Measurements from ENCODE around the gene DCTN3. TPM values are rescaled to one million over a fixed set of nuclear protein-coding genes. Genes with fewer than 3 reads are reported as not detected.

DCTN3 gene
- total RNA-seq, 1 donor from 2014 or later: 72.2 TPM

DNA sequence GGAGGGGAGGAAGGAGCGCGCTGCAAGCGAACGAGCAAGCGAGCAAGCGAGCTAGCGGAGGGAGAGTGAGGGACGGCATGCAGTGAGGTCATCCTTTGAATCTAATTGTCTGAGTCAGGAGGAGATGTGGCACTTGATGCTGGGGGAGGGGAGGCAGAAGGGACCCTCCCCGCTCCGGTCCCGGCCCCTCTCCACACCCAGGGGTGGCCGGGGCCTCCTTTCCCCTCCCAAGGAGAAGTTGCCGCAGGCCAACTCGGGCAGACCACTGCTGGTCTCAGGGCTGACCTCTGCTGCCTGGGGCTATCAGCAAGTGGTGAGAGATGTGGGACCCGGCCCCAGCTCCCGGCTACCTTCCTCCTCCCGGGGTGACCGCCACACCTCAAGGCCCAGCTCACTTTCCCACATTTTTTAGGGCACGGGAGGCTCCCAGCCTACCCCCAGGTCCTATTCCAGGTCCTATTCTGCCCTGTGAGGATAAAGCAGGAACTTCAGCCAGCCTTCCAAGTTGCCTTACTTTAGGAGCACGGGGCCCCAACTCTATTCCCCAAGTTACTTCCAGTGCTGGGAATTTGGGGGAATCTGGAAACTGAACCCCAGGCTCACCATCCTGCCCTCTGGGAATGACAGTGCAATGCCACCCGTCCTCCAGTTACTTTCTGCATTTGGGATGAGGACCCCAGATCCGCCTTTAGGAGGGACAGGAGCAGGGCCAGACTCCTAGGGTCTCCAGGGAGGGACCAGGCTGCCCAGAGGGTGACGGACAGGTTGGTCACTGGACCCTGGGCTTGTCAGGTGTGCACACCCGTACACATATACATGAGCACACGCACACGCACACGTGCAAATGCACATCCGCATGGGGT is 41.8 kb downstream of the DCTN3 start:
- H3K27ac ChIP-seq: no peak overlapping the region
- TF ChIP-seq, protein P1, sequence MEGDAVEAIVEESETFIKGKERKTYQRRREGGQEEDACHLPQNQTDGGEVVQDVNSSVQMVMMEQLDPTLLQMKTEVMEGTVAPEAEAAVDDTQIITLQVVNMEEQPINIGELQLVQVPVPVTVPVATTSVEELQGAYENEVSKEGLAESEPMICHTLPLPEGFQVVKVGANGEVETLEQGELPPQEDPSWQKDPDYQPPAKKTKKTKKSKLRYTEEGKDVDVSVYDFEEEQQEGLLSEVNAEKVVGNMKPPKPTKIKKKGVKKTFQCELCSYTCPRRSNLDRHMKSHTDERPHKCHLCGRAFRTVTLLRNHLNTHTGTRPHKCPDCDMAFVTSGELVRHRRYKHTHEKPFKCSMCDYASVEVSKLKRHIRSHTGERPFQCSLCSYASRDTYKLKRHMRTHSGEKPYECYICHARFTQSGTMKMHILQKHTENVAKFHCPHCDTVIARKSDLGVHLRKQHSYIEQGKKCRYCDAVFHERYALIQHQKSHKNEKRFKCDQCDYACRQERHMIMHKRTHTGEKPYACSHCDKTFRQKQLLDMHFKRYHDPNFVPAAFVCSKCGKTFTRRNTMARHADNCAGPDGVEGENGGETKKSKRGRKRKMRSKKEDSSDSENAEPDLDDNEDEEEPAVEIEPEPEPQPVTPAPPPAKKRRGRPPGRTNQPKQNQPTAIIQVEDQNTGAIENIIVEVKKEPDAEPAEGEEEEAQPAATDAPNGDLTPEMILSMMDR (IDR thresholded peaks at IDR 0.05): no peak
- peaks cover 72% of the 10 kb centered on the region for H3K27me3 ChIP-seq (ENCODE audit: low read depth)
- no peaks in the 10 kb centered on the region for H3K9me3 ChIP-seq
- DNase-seq (no peak), ATAC-seq (no peak)
- peak overlapping the region; percentile 34 for H3K4me3 ChIP-seq
- intact Hi-C loops (cut with DNase I): no loop called here
- peaks cover 11% of the 10 kb centered on the region for H3K4me1 ChIP-seq
- H3K36me3 ChIP-seq: no peaks in the 10 kb centered on the region

DNA sequence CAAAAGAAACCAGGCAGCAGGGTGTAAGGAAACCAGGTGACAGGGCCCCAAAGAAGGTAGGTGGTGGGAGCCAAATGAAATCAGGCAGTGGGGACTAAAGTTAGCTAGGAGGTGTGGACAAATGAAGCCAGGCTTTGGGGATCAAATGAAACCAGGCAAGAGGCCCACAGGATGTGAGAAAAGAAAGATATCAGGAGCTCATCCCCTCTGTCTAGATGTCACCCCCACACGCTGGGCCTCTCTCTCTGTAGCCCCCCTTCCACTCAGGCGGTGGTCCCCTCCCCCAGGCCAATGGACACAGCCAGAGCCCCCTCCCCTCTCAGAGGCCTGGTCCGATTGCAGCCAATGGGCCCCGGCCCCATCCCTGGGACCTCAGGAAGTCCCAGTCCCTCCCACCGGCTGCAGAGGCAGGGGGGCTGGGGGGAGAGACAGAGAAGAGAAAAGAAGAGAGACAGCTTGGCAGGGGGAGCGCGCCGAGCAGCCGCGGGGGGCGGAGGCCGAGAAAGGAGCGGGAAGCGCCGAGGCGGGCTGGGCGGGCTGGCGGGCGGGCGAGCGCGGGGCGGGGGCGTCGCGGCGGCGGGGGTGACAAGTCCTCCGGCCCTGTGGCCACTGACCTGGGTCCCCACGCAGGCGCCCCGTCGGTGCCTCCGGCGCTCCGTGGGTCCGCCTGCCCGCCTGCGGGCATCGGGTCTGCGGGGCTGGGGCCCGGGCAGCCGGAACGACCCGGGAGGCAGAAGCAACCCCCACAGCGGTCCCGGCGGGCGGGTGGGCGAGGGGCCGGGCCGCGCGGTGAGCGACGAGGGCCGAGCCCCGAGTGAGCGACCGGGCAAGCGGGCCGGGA is 42.7 kb downstream of the DCTN3 start:
- peak overlapping the region; percentile 34 for H3K4me3 ChIP-seq
- no peak for ATAC-seq
- no peaks in the 10 kb centered on the region for H3K9me3 ChIP-seq
- H3K36me3 ChIP-seq: no peaks in the 10 kb centered on the region
- peaks cover 11% of the 10 kb centered on the region for H3K4me1 ChIP-seq
- intact Hi-C loops (cut with DNase I): no loop called here
- TF ChIP-seq, protein P1 (IDR thresholded peaks at IDR 0.05): no peak
- peaks cover 69% of the 10 kb centered on the region for H3K27me3 ChIP-seq (ENCODE audit: low read depth)
- no peak for DNase-seq
- H3K27ac ChIP-seq: no peak overlapping the region

DNA sequence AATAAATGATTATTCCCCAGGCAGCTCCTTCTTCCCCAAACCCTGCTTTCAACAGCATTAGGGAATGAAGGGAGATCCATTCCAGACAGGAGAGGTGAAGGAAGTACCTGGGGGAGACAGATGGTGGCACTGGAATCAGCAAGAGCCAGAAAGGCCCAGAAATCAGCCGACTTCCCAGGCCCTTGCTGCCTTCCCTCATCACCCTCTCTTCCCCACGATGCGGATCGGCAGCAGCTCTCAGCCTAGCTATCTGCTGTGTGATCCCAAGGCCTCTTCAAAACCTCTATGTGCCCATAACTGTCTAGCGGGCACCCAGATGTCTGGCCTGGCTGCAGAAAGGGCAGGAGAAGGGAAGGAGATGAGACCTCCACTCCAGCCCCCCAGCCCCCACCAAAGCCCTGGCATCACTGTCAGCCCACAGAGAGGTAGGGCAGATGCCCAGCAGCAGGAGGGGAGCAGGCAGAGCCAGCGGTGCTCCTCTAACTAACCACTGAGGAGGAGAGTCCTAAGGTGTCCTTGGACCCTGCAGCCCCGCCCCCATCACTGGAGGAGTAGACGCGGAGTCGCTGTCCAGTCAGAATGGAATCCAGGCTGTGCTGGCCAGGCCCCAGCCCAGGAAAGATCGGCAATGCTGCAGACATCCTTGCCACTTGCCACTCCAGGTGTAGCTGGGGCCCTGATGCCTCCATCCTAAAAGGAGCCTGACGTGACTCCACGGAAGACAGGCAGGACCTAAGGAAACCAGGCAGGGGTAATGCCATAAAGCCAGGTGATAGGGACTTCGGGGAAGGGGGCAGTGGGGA is 43.5 kb downstream of the DCTN3 start:
- H3K9me3 ChIP-seq: no peaks in the 10 kb centered on the region
- intact Hi-C loops (cut with DNase I): no loop called here
- H3K27ac ChIP-seq: no peak overlapping the region
- DNase-seq (no peak), ATAC-seq (no peak)
- TF ChIP-seq, protein P1 (IDR thresholded peaks at IDR 0.05): no peak
- no peak overlapping the region for H3K4me3 ChIP-seq
- no peaks in the 10 kb centered on the region for H3K36me3 ChIP-seq
- H3K4me1 ChIP-seq: peaks cover 11% of the 10 kb centered on the region
- H3K27me3 ChIP-seq (ENCODE audit: low read depth): peaks cover 68% of the 10 kb centered on the region

DNA sequence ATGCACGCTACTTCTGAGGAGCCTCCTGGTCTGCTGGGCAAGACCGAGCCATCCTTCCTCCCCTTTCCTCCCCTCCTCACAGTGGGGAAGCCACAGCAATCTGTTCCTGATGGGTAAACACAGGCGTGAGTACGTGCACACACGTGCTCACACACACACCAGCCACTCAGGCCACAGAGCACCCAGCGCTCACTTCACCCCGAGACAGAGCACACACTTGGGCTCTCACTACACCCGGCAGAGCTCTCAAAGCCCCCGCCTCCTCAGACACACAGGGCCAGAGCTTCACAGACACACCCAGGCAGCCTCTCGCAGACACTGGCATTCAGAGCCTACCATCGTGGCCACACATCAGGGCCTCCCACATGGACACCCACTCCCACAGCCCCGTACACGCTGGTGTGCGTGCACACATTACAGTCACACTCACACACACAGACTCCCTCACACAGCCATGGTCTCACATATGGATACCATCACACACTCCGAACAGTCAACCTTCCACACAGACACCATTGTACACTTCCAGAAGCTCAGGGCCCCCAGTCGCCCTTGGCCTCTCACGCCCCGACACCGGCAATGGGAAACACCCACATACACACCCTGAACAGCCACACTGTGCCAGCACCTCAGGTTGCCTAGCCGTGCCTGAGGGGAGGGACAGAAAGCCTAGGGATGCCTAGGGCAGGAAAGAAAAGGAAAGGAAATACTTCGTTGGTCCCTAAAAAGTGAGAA is 44.3 kb downstream of the DCTN3 start:
- H3K27me3 ChIP-seq (ENCODE audit: low read depth): peaks cover 60% of the 10 kb centered on the region
- ATAC-seq (peak in 1 of 2 donors; percentile 4), DNase-seq (no peak)
- H3K36me3 ChIP-seq: no peaks in the 10 kb centered on the region
- TF ChIP-seq, protein P1 (IDR thresholded peaks at IDR 0.05): no peak
- no peaks in the 10 kb centered on the region for H3K9me3 ChIP-seq
- intact Hi-C loops (cut with DNase I): no loop called here
- H3K4me1 ChIP-seq: peaks cover 11% of the 10 kb centered on the region
- no peak overlapping the region for H3K4me3 ChIP-seq
- no peak overlapping the region for H3K27ac ChIP-seq

All from lower lobe of right lung (tissue), 2 donors.